ENCODE measurements around the gene LEP. TPM values are rescaled to one million over a fixed set of nuclear protein-coding genes. Genes with fewer than 3 reads are reported as not detected.
A peak's percentile ranks its signal among the peaks of the same experiment; 100 is the strongest.

LEP gene
- total and polyA plus RNA-seq, 4 donors, result 0.37 to 1.3 TPM; not detected in 2

DNA sequence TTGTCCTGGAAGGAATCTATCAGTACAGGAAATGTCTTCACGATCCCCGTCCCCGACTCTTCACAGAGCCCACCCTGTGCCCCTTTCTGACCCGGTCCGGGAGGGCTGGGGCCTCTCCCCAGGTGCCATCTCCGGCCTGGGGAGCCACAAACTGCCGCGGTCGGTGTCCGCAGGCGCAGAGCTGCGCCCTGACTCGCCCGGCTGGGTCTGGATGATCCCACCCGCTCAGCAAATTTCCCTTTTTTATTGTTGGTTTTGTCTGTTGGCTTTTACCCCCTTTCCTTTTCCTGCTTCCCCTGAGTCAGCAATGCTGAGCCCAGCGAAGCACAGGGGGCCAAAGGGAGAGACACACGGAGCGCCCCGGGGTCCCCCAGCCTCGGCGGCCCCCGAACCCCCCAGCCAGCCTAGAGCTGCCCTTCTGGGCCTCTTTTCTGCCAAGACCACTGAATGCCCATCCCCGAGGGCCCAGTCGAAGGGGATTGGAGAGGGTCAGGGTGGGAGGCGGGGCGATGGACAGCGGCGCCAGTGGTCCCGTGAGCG lies 30.9 kb downstream of the LEP start:
- no peaks in the 10 kb centered on the region for H3K9me3 ChIP-seq (ENCODE audit: control insufficient read depth in 4 of 4, insufficient read depth in 3 of 4, low read length in 3 of 4)
- ATAC-seq (ENCODE audit: insufficient read depth, low FRiP score) (no peak), DNase-seq (peak in 2 of 3 donors; percentile 12 to 13)
- no peak overlapping the region for H3K9ac ChIP-seq (ENCODE audit: insufficient read depth in 1 of 2, low read length in 2 of 2)
- no peaks in the 10 kb centered on the region for H3K36me3 ChIP-seq (ENCODE audit: control insufficient read depth in 4 of 4, insufficient read depth in 4 of 4, low read length in 4 of 4)
- no peak overlapping the region for H3K27ac ChIP-seq (ENCODE audit: low read depth in 1 of 2, low read length in 1 of 2)
- WGBS, 2 donors, result 22 to 24% methylated on average over 30 of the region's 30 CpGs
- peaks cover 0 to 18% (median 0%) of the 10 kb centered on the region in 5 donors for H3K4me1 ChIP-seq (ENCODE audit: control insufficient read depth in 5 of 5, insufficient read depth in 5 of 5, low read length in 5 of 5)
- peaks cover 0 to 45% (median 18%) of the 10 kb centered on the region in 3 donors for H3K27me3 ChIP-seq (ENCODE audit: control insufficient read depth in 3 of 3, insufficient read depth in 3 of 3, low read length in 2 of 3)
- TF ChIP-seq, protein P1, sequence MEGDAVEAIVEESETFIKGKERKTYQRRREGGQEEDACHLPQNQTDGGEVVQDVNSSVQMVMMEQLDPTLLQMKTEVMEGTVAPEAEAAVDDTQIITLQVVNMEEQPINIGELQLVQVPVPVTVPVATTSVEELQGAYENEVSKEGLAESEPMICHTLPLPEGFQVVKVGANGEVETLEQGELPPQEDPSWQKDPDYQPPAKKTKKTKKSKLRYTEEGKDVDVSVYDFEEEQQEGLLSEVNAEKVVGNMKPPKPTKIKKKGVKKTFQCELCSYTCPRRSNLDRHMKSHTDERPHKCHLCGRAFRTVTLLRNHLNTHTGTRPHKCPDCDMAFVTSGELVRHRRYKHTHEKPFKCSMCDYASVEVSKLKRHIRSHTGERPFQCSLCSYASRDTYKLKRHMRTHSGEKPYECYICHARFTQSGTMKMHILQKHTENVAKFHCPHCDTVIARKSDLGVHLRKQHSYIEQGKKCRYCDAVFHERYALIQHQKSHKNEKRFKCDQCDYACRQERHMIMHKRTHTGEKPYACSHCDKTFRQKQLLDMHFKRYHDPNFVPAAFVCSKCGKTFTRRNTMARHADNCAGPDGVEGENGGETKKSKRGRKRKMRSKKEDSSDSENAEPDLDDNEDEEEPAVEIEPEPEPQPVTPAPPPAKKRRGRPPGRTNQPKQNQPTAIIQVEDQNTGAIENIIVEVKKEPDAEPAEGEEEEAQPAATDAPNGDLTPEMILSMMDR (IDR thresholded peaks at IDR 0.05; ENCODE audit: control extremely low read depth, extremely low read depth), result no peak
- no peak overlapping the region for H3K4me3 ChIP-seq

- no peak overlapping the region for H3K4me3 ChIP-seq
- peaks cover 0 to 2% (median 0%) of the 10 kb centered on the region in 4 donors for H3K9me3 ChIP-seq (ENCODE audit: control insufficient read depth in 4 of 4, insufficient read depth in 3 of 4, low read length in 3 of 4)
- DNase-seq, result no peak
- H3K27me3 ChIP-seq (ENCODE audit: control insufficient read depth in 3 of 3, insufficient read depth in 3 of 3, low read length in 2 of 3), result peaks cover 0 to 45% (median 17%) of the 10 kb centered on the region in 3 donors
- no peak overlapping the region for H3K27ac ChIP-seq (ENCODE audit: low read depth in 1 of 2, low read length in 1 of 2)
- 82 to 88% methylated on average over 4 of the region's 4 CpGs for WGBS, 2 donors
- no peak overlapping the region for H3K9ac ChIP-seq (ENCODE audit: insufficient read depth in 1 of 2, low read length in 2 of 2)
- H3K36me3 ChIP-seq (ENCODE audit: control insufficient read depth in 4 of 4, insufficient read depth in 4 of 4, low read length in 4 of 4), result no peaks in the 10 kb centered on the region
- ATAC-seq (ENCODE audit: insufficient read depth, low FRiP score), result no peak
- TF ChIP-seq, protein P1 (IDR thresholded peaks at IDR 0.05; ENCODE audit: control extremely low read depth, extremely low read depth), result no peak
- peaks cover 0 to 11% (median 0%) of the 10 kb centered on the region in 5 donors for H3K4me1 ChIP-seq (ENCODE audit: control insufficient read depth in 5 of 5, insufficient read depth in 5 of 5, low read length in 5 of 5)
Measured at GRCh38 chr7:128274246-128274883, 33.3 kb downstream of the LEP start.

- ATAC-seq (ENCODE audit: insufficient read depth, low FRiP score) (no peak), DNase-seq (no peak)
- WGBS, 2 donors, result 64 to 65% methylated on average over 3 of the region's 3 CpGs
- Histone ChIP-seq H3K4me3 (no peak overlapping the region), H3K4me1 (ENCODE audit: control insufficient read depth in 5 of 5, insufficient read depth in 5 of 5, low read length in 5 of 5) (peaks cover 0 to 11% (median 0%) of the 10 kb centered on the region in 5 donors), H3K27ac (ENCODE audit: low read depth in 1 of 2, low read length in 1 of 2) (no peak overlapping the region), H3K9me3 (ENCODE audit: control insufficient read depth in 4 of 4, insufficient read depth in 3 of 4, low read length in 3 of 4) (peaks cover 0 to 5% (median 2%) of the 10 kb centered on the region in 4 donors), H3K27me3 (ENCODE audit: control insufficient read depth in 3 of 3, insufficient read depth in 3 of 3, low read length in 2 of 3) (peaks cover 0 to 39% (median 15%) of the 10 kb centered on the region in 3 donors), H3K9ac (ENCODE audit: insufficient read depth in 1 of 2, low read length in 2 of 2) (no peak overlapping the region), H3K36me3 (ENCODE audit: control insufficient read depth in 4 of 4, insufficient read depth in 4 of 4, low read length in 4 of 4) (no peaks in the 10 kb centered on the region)
- TF ChIP-seq, protein P1 (IDR thresholded peaks at IDR 0.05; ENCODE audit: control extremely low read depth, extremely low read depth), result no peak
Measured at GRCh38 chr7:128274884-128275603, 34.0 kb downstream of the LEP start.
